Thyroid gland (tissue), 4 donors: ENCODE results near the gene SLC25A22. TPM values are rescaled to one million over a fixed set of nuclear protein-coding genes. Genes with fewer than 3 reads are reported as not detected.

Source experiments
- DNase-seq, 2 donors: peaks; one replicate each; pipeline ENCODE4 v3.0.0-alpha.2; 2019
- H3K27ac ChIP-seq, 3 donors: fragments of 200-600 bp; sonication (generic); 1 replicate in 2 of 3; 2 replicates in 1 of 3; pipeline ENCODE4 v1.5.1; 2016 to 2019; ENCODE audit warnings: mild to moderate bottlenecking in 1 of 3, moderate library complexity in 1 of 3
- H3K27me3 ChIP-seq: fragments of 200-600 bp; sonication (generic); one replicate; pipeline ENCODE4 v1.5.1; 2019
- H3K36me3 ChIP-seq, 2 donors: fragments of 200-600 bp; sonication (generic); one replicate each; pipeline ENCODE4 v1.5.1; 2016 to 2019
- H3K4me1 ChIP-seq, 2 donors: fragments of 200-600 bp; sonication (generic); one replicate each; pipeline ENCODE4 v1.5.1; 2017 to 2019
- H3K4me3 ChIP-seq, 3 donors: fragments of 200-600 bp; sonication (generic); replicated peaks in 1 of 3; 1 replicate in 2 of 3; 2 replicates in 1 of 3; pipeline ENCODE4 v1.5.1; 2016; ENCODE audit warnings: mild to moderate bottlenecking in 1 of 3
- H3K9me3 ChIP-seq: fragments of 200-600 bp; sonication (generic); one replicate; pipeline ENCODE4 v1.5.1; 2017
- CTCF ChIP-seq, 6 experiments: fragments of 200-600 bp in 3 of 6; fragments of 450-650 bp in 3 of 6; sonication (generic) in 3 of 6; IDR thresholded peaks; one replicate each; pipeline ENCODE4 v1.5.1; 2016 to 2019; ENCODE audit warnings: antibody characterized with exemption in 6 of 6, mild to moderate bottlenecking in 2 of 6, inconsistent platforms in 1 of 6, moderate library complexity in 1 of 6
- POLR2A ChIP-seq, 2 donors: fragments of 450-650 bp; IDR thresholded peaks; one replicate each; pipeline ENCODE4 v1.6.1; 2017; ENCODE audit warnings: antibody characterized with exemption in 2 of 2, mild to moderate bottlenecking in 2 of 2, moderate library complexity in 1 of 2
- WGBS, 2 donors: methylation state at CpG; one replicate each; pipeline ENCODE4 v1.1.5; 2017; 5-methylcytosine and 5-hydroxymethylcytosine counted together
- intact Hi-C: fragments of 100-400 bp; cut with DNase I; formaldehyde crosslinking; loops from one replicate; pipeline ENCODE4 v1.15.1; 2023
- total RNA-seq, 4 donors: library from RNA; depleted of rRNA; stranded (reverse); fragments of >200 nt; gene quantifications; one replicate each; pipeline ENCODE4 v1.2.3, GENCODE V29; 2016

The SLC25A22 gene
- total RNA-seq, 4 donors from 2014 or later, result 5.1 to 13.1 (median 7.8) TPM

GRCh38 chr11:764322-765024, 33.6 kb downstream of the SLC25A22 start:
- Histone ChIP-seq H3K9me3 (no peaks in the 10 kb centered on the region), H3K36me3 (peaks cover 42 to 64% of the 10 kb centered on the region in 2 donors), H3K27ac (no peak overlapping the region), H3K4me1 (no peaks in the 10 kb centered on the region), H3K27me3 (no peaks in the 10 kb centered on the region), H3K4me3 (no peak overlapping the region)
- TF ChIP-seq CTCF (IDR thresholded peaks at IDR 0.05), result no peak
- WGBS, 2 donors, result 90 to 92% methylated on average over 13 to 18 of the region's 18 CpGs
- no peak for DNase-seq
- intact Hi-C loops, result no loop called here

- Histone ChIP-seq H3K36me3 (peaks cover 49 to 72% of the 10 kb centered on the region in 2 donors), H3K4me1 (no peaks in the 10 kb centered on the region), H3K4me3 (no peak overlapping the region), H3K9me3 (no peaks in the 10 kb centered on the region), H3K27me3 (no peaks in the 10 kb centered on the region), H3K27ac (no peak overlapping the region)
- no peak for DNase-seq
- intact Hi-C loops, result no loop called here
- TF ChIP-seq CTCF (IDR thresholded peaks at IDR 0.05) (no peak), POLR2A (IDR thresholded peaks at IDR 0.05) (no peak)
- 94% methylated on average over 14 to 20 of the region's 22 CpGs for WGBS, 2 donors
These were observed 34.3 kb downstream of the SLC25A22 start for GRCh38 chr11:763549-764321.

- Histone ChIP-seq H3K36me3 (peaks cover 52 to 77% of the 10 kb centered on the region in 2 donors), H3K4me3 (no peak overlapping the region), H3K4me1 (no peaks in the 10 kb centered on the region), H3K27me3 (no peaks in the 10 kb centered on the region), H3K27ac (no peak overlapping the region), H3K9me3 (no peaks in the 10 kb centered on the region)
- 70 to 74% methylated on average over 18 to 20 of the region's 24 CpGs for WGBS, 2 donors
- intact Hi-C loops, result no loop called here
- peak in 1 of 2 donors; percentile 31 for DNase-seq
- no peak for TF ChIP-seq POLR2A (IDR thresholded peaks at IDR 0.05)
- TF ChIP-seq CTCF (IDR thresholded peaks at IDR 0.05), result no peak
These were observed 35.0 kb downstream of the SLC25A22 start for GRCh38 chr11:763073-763463.

GRCh38 chr11:762421-763072, 35.5 kb downstream of the SLC25A22 start:
- WGBS, 2 donors, result 69 to 73% methylated on average over 8 to 10 of the region's 10 CpGs
- H3K4me1 ChIP-seq, result no peaks in the 10 kb centered on the region
- no peaks in the 10 kb centered on the region for H3K9me3 ChIP-seq
- peak overlapping the region in 1 of 3 donors; percentile 9 for H3K27ac ChIP-seq
- TF ChIP-seq CTCF (IDR thresholded peaks at IDR 0.05) (no peak), POLR2A (IDR thresholded peaks at IDR 0.05) (no peak)
- intact Hi-C loops, result no loop called here
- no peaks in the 10 kb centered on the region for H3K27me3 ChIP-seq
- peaks cover 52 to 83% of the 10 kb centered on the region in 2 donors for H3K36me3 ChIP-seq
- no peak overlapping the region for H3K4me3 ChIP-seq
- DNase-seq, result no peak
